ENCODE measurements around the gene RANBP1.

Gene RANBP1

DNA sequence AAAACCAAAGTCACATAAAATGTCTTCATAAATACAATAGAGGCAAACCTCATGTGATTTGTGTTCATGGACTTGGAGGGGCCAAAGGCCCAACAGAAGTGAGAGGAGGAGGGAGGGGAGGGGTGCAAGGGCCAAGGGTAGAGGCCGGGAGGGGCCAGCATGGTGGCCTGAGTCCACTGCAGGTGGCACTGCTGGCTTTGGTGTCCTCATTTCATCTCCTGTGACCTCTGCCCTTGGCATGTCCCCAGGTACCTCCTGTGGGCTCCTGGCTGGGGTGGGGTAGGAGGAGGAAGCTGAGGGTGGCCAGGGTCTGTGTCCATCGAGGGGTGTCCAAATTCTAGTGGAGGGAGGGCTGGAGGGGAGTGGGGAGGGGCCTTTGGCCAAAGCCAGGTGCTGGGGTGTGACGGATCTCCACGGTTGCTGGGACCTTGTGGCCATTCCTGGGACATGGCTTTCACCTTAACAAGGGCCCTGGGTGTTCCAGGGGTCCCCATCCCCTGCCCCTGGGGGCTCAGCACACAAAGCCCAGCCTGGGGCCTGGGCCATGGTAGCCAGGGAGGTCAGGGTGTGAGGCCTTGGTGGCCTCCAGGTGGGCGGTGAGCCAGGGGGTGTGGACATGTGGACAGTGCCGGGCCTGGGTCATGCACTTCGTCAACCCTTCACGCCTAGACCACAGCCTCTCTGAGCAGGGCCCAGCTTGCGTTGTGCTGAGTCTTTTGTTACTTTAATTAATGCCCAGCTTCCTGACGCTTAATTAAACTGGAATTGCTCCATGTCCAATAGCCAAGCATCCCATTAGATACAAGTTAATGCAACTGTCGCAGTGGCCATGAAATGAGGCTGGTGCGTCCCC is 55.6 kb downstream of the RANBP1 start:
- H3K27me3 ChIP-seq (ENCODE audit: insufficient read depth, low read depth, severe bottlenecking): no peaks in the 10 kb centered on the region
- no peaks in the 10 kb centered on the region for H3K36me3 ChIP-seq
- DNase-seq: no peak
- H3K27ac ChIP-seq: no peak overlapping the region
- H3K9me3 ChIP-seq (ENCODE audit: severe bottlenecking): no peaks in the 10 kb centered on the region
- H3K4me3 ChIP-seq (ENCODE audit: low read depth, low read length): no peak overlapping the region
- TF ChIP-seq, protein P1, sequence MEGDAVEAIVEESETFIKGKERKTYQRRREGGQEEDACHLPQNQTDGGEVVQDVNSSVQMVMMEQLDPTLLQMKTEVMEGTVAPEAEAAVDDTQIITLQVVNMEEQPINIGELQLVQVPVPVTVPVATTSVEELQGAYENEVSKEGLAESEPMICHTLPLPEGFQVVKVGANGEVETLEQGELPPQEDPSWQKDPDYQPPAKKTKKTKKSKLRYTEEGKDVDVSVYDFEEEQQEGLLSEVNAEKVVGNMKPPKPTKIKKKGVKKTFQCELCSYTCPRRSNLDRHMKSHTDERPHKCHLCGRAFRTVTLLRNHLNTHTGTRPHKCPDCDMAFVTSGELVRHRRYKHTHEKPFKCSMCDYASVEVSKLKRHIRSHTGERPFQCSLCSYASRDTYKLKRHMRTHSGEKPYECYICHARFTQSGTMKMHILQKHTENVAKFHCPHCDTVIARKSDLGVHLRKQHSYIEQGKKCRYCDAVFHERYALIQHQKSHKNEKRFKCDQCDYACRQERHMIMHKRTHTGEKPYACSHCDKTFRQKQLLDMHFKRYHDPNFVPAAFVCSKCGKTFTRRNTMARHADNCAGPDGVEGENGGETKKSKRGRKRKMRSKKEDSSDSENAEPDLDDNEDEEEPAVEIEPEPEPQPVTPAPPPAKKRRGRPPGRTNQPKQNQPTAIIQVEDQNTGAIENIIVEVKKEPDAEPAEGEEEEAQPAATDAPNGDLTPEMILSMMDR (IDR thresholded peaks at IDR 0.05; ENCODE audit: low read depth, low read length): no peak

DNA sequence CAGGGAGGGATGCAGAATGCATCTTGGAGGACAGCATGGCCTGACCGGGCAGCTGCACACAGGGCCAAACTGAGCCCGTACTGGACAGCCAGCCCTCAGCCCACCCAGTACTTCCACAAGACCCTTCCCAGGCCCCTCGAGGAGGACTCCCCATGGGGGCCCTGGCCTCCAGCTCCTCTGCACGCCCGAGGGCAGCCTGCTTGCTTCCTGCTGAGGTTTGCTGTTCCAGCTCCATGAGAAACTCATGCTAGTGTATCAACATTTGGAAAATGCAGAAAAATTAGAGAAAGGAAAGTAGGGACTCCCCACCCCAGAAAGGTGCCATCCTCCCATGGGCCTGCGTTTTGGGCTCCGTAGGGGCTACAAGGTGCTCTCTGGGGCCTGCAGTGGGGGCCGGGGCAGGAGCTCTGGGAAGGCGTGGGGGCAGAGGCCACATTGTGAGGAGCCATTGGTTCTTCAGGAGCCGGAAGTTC is 56.3 kb downstream of the RANBP1 start:
- TF ChIP-seq, protein P1 (IDR thresholded peaks at IDR 0.05; ENCODE audit: low read depth, low read length): no peak
- Histone ChIP-seq H3K4me3 (ENCODE audit: low read depth, low read length) (no peak overlapping the region), H3K9me3 (ENCODE audit: severe bottlenecking) (no peaks in the 10 kb centered on the region), H3K27me3 (ENCODE audit: insufficient read depth, low read depth, severe bottlenecking) (no peaks in the 10 kb centered on the region), H3K36me3 (no peaks in the 10 kb centered on the region), H3K27ac (no peak overlapping the region)
- no peak for DNase-seq

DNA sequence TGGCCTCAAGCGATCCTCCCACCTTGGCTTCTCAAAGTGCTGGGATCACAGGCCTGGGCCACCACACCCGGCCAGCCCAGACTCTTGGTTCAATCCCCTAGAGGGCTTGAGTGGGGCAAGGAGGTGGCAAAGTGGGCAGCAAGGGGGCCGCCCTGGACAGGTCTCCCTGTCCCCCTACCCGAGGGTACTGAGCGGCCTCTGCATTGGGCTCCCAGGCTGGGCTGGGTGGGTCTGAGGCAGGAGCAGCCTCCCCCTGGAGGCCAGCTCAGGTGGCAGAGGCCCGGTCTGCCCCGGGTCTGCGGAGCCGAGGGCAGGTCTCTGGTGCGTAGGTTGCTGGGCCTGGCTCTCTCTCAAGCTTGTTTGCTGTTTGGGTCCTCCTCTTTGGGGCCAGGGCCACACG is 57.3 kb downstream of the RANBP1 start:
- H3K4me3 ChIP-seq (ENCODE audit: low read depth, low read length): no peak overlapping the region
- TF ChIP-seq, protein P1 (IDR thresholded peaks at IDR 0.05; ENCODE audit: low read depth, low read length): 0 out of 2 replicates have a peak, but pooled peaks have one; percentile 14
- DNase-seq: no peak
- peak overlapping the region; percentile 88 for H3K27ac ChIP-seq
- H3K27me3 ChIP-seq (ENCODE audit: insufficient read depth, low read depth, severe bottlenecking): no peaks in the 10 kb centered on the region
- H3K9me3 ChIP-seq (ENCODE audit: severe bottlenecking): no peaks in the 10 kb centered on the region
- H3K36me3 ChIP-seq: no peaks in the 10 kb centered on the region

DNA sequence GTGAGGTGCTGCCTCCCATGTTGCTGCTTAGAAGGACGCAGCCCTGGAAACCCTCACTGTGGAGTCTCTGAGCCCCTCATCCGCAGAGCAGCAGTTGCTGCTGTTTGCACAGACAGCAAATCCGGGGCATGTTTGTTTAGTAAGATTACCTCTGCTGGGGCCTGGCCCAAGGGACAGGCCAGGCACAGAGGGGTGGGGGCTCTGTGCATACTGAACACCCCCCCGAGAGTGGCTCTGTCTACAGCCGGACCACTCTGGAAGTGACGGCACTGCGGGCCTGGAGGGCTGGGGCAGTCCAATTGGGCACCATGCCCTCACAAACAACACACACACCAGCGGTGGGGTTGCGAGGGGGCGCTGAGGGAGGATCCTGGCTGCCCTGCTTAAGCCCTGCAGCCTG is 57.9 kb downstream of the RANBP1 start:
- TF ChIP-seq, protein P1 (IDR thresholded peaks at IDR 0.05; ENCODE audit: low read depth, low read length): no peak
- H3K27me3 ChIP-seq (ENCODE audit: insufficient read depth, low read depth, severe bottlenecking): no peaks in the 10 kb centered on the region
- H3K27ac ChIP-seq: peak overlapping the region; percentile 88
- DNase-seq: peak; percentile 71
- no peaks in the 10 kb centered on the region for H3K36me3 ChIP-seq
- H3K4me3 ChIP-seq (ENCODE audit: low read depth, low read length): no peak overlapping the region
- no peaks in the 10 kb centered on the region for H3K9me3 ChIP-seq (ENCODE audit: severe bottlenecking)

DNA sequence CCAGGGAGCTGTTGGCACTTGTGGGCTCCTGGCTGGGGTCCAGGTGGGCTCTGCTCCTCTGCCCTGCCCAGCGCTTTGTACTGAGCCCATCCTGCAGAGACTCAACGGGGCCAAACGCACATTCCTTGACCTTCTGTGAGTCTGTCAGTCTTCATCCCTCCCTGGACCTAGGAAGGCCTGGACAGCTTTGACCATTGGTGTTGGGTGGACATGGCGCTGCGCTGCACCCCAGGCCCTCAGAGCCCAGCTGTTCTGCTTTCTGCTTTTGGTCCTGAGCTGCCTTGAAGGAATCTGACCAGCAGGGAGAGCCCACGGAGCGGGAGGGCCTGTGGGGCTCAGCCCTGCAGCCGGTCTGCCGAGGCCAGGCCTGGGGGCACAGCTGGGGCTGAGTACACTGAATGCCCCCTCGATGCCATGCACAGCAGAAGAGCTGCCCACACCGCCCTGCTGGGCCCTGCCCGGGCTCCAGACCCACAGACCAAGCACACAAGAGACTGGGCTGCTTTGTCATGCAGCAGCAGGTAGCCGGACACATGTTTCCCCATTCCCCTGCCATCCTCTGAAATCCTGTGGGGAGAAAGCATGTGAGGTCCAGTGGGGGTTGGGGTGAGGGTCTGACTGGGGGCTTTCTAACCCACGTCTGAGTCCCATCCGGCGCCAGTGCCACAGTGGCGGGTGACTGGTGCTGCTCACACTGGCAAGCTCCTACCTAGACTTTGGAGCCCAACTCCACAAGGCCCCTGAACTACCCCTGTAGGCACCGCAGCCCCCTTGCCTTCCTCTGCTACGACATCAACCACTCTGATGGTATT is 59.1 kb downstream of the RANBP1 start:
- Histone ChIP-seq H3K27ac (peak overlapping the region; percentile 88), H3K36me3 (no peaks in the 10 kb centered on the region), H3K27me3 (ENCODE audit: insufficient read depth, low read depth, severe bottlenecking) (no peaks in the 10 kb centered on the region), H3K4me3 (ENCODE audit: low read depth, low read length) (no peak overlapping the region), H3K9me3 (ENCODE audit: severe bottlenecking) (no peaks in the 10 kb centered on the region)
- TF ChIP-seq, protein P1 (IDR thresholded peaks at IDR 0.05; ENCODE audit: low read depth, low read length): peak; percentile 74
- DNase-seq: peak; percentile 65

All from WERI-Rb-1 (cell line).